Measurements from ENCODE around the gene CYBA. TPM values are rescaled to one million over a fixed set of nuclear protein-coding genes. Genes with fewer than 3 reads are reported as not detected.

CYBA gene
- polyA plus RNA-seq, 1 donor, result 84.5 TPM

GRCh38 chr16:88662843-88663606 lies 12.2 kb upstream of the CYBA start, which contains the start of gene MVD:
Gene MVD (minus strand): TSS chr16:88663091. CDS start chr16:88663080, 11 bp downstream.
- peak; percentile 96 for DNase-seq

GRCh38 chr16:88662222-88662842 lies 11.5 kb upstream of the CYBA start:
- no peak for DNase-seq

- no peak for DNase-seq
Observed at GRCh38 chr16:88661468-88661867, 10.6 kb upstream of the CYBA start.

GRCh38 chr16:88659160-88659559 lies 8.3 kb upstream of the CYBA start:
- DNase-seq, result no peak

- no peak for DNase-seq
Observed at GRCh38 chr16:88658714-88659113, 7.9 kb upstream of the CYBA start.

- no peak for DNase-seq
Observed at GRCh38 chr16:88657371-88657770, 6.5 kb upstream of the CYBA start.

- no peak for DNase-seq
Observed at GRCh38 chr16:88656291-88656980, 5.6 kb upstream of the CYBA start.

GRCh38 chr16:88655733-88656281 lies 5.0 kb upstream of the CYBA start:
- no peak for DNase-seq

- no peak for DNase-seq
Observed at GRCh38 chr16:88655053-88655732, 4.3 kb upstream of the CYBA start.

GRCh38 chr16:88654363-88655052 lies 3.7 kb upstream of the CYBA start:
- no peak for DNase-seq

- DNase-seq, result no peak
Observed at GRCh38 chr16:88653596-88654362, 2.9 kb upstream of the CYBA start.

GRCh38 chr16:88653101-88653500 lies 2.2 kb upstream of the CYBA start:
- no peak for DNase-seq

GRCh38 chr16:88652762-88653063 lies 1.9 kb upstream of the CYBA start:
- no peak for DNase-seq

GRCh38 chr16:88651989-88652761 lies 1.3 kb upstream of the CYBA start:
- DNase-seq, result no peak

GRCh38 chr16:88651276-88651988 lies 579 bp upstream of the CYBA start:
- DNase-seq, result peak; percentile 83

GRCh38 chr16:88649924-88650748 lies 717 bp downstream of the CYBA start:
- no peak for DNase-seq

- no peak for DNase-seq
Observed at GRCh38 chr16:88649195-88649923, 1.5 kb downstream of the CYBA start.
